ENCODE data around the gene AGR2.
"Not testable (repeated sequence)": the region's sequence is repeated elsewhere in the genome, so short reads cannot be mapped to it uniquely, and the experiment has no call there.

AGR2 gene

GRCh38 chr7:16773326-16773725 is 31.5 kb downstream of the AGR2 start:
- no peak for DNase-seq

- peak; percentile 6 for DNase-seq
Measured at GRCh38 chr7:16770657-16771329, 34.0 kb downstream of the AGR2 start.

DNA sequence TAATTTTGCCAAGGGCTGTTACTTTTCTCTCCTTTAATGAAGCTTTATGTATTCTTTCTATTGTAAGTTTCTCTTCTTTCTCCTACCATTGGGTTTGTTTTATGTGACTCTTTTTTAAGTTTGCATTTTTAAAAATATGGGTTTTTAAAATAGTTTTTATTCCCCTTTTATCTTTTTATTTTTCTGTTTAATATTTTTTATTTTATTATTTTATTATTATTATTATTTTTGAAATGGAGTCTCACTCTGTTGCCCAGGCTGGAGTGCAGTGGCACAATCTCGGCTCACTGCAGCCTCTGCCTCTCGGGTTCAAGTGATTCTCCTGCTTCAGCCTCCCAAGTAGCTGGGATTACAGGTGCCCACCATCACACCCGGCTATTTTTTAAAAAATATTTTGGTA is 34.8 kb downstream of the AGR2 start:
- DNase-seq: not testable (repeated sequence)

- no peak for DNase-seq
Measured at GRCh38 chr7:16765436-16765859, 39.4 kb downstream of the AGR2 start.

- DNase-seq: no peak
Measured at GRCh38 chr7:16764942-16765341, 39.9 kb downstream of the AGR2 start.

- no peak for DNase-seq
Measured at GRCh38 chr7:16762177-16762576, 42.6 kb downstream of the AGR2 start.

DNA sequence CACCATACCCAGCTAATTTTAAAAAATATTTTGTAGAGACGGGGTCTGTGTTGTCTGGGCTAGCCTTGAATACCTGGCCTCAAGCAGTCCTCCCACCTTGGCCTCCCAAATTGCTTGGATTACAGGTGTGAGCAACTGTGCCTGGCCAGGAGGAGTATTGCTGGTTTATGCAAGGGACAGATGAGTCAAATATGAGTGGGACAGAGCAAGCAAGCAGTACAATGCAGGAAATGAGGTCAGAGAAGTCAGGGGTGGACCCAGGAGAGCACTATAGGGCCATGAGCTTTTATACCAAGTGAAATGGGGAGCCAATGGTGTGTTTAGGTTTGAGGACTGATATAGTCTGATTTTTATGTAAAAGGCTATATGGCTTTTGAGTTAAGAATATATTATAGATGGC is 45.0 kb downstream of the AGR2 start:
- no peak for DNase-seq

DNA sequence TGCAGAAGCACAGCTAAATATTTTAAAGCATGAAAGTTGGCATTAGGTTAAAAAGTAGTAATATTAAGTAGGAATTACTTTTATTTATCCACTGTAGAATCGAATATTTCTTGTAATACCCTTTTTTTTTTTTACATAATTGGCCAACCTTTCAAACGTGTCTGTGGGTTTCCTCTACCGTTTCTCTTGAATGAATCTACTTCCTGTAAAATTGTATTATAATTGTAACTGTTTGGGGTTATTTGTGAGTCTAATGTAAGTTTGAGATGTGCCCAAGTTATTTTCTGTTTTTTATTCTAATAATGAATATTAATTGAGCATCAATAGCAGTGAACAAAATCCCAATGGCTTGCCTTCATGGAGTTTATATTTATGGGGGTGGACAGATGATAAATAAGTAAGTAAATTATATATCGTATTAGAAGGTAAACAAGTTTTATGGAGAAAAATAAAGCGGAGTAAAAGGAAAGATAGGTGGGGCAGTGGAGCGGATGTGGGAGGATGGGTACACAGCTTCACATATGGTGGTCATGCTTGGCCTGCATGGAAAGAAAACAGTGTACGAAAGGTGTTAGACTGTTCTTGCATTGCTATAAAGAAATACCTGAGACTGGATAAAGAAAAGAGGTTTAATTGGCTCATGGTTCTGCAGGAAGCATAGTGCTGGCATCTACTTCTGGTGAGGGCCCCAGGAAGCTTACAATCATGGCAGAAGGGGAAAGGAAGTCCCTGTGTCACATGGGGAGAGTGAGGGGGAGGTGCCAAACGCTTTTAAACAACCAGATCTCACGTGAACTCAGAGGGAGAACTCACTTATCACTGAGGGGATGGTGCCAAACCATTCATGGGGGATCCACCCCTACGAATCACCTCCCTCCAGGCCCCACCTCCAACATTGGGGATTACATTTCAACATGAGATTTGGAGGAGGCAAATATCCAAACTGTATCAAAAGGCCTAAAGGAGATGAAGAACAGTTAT is 45.9 kb downstream of the AGR2 start:
- no peak for DNase-seq

DNA sequence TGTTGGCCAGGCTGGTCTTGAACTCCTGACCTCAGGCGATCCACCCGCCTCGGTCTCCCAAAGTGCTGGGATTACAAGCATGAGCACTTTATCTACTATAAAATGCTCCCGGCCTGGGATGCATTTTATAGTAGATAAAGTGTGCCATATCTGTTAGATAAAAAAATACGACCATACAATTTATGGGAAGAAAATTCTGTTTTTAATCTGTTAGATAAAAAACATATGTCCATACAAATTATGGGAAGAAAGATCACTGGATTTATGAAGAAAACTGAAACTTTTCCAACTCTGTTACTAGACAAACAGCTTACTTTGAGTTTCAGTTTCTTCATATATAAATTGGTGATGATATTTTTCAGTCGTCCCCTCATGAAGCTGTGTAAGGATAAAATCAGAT is 46.8 kb downstream of the AGR2 start:
- no peak for DNase-seq

- no peak for DNase-seq
Measured at GRCh38 chr7:16755397-16755796, 49.4 kb downstream of the AGR2 start.

DNA sequence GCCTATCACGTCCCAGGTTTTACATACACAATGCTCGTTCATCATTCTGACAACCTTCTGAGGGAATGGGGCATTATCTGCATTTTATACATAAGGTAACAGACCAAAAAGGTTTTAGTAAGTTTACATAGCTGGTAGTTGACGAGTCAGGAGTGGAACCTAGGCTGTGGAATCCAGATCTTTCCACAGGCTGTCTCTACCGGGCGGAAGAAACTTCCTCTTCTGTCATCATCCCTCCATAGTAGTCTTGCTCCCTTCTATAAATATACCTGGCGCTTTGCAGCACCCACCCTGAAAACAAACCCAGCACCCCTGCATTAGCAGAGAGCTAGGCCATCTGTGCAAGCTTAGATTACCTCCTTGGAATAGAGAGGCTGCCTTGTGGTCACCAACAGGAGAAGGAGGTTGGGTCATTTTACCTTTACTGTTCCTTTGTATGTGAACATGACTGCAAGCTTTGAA is 49.9 kb downstream of the AGR2 start:
- DNase-seq: peak; percentile 69

DNA sequence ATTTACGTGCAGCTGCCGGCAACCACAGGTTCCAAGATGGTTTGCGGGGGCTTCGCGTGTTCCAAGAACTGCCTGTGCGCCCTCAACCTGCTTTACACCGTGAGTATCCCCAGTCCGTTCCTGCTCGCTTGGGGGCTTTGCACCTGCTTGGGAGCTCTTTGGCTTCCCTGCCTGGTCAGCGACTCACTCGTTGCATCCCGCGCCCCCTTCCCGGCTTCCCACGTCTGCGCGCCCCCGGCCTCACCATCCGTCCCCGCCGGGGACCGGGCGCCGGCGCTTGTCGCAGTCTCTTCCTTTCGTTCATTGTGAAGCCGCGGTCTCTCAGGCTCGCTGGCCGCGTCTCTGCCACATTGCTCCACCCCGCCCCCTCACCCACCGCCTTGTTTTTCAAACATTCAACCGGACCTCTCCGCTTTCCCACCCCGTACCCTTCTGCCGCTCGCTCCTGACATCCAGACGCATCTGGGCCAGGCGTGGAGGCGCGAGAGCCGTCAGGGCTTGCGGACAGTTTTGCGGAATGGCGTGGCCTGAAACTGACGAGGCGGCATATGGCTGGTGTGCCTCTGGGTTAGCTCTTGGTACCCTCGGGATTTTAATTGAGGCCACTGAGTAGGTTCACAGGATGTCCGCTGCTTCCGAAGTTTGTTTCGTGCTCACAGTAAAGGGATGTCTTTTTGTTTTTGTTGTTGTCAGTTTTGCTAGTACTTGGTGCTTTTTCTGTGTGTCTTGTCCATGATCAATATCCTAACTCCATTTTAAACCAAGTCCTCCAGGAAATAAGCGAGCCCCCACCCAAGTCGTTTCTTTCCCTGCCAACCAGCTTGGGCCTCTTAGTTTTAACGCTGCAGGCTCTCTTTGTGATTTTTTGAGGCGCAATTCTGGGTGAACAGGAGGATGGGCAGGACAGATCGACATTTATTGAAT is 50.6 kb downstream of the AGR2 start:
- DNase-seq: peak; percentile 76

GRCh38 chr7:16753102-16753931 is 51.5 kb downstream of the AGR2 start, which contains the start of gene TSPAN13:
Gene TSPAN13 (plus strand): TSS chr7:16753755. CDS start chr7:16753968, 213 bp downstream.
- peak; percentile 96 for DNase-seq

DNA sequence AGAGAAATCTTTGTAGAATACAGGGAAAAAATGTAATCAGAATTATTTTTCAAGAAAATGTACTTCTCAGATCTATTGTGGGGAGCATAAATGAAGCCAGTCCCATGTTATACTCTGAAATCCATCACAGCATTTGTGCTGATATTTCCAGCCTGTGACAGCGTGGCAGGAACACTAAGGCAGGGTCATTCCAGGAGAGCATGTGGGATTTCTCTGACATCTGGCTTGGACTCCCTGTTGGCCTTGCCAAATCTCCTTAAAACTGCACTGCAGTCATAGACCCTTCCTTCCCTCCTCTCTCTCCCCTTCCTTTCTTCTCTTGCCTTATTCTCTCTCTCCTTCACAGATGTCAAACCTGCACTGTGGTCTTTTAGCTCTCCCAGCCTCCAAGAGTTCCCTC is 57.7 kb downstream of the AGR2 start:
- DNase-seq: peak; percentile 89

DNA sequence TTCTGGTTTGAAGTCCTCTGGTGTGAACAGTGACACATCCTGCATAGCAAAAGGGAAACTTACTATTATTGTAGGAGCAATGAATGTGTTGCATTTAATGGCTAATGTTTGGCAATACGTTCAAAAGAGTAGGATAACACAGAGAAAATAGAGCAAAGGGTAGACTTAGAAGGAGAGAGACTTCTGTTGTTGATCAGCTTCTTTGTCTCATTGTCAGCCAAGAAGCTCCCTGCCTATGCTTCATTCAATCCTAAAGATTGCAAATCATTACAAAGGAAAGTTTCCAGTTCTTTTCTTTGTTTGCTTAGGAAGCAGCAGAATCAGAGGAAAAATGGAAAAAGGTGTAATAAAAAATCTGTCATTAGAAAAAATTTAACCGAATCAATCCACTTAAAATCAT is 59.2 kb downstream of the AGR2 start:
- no peak for DNase-seq

DNA sequence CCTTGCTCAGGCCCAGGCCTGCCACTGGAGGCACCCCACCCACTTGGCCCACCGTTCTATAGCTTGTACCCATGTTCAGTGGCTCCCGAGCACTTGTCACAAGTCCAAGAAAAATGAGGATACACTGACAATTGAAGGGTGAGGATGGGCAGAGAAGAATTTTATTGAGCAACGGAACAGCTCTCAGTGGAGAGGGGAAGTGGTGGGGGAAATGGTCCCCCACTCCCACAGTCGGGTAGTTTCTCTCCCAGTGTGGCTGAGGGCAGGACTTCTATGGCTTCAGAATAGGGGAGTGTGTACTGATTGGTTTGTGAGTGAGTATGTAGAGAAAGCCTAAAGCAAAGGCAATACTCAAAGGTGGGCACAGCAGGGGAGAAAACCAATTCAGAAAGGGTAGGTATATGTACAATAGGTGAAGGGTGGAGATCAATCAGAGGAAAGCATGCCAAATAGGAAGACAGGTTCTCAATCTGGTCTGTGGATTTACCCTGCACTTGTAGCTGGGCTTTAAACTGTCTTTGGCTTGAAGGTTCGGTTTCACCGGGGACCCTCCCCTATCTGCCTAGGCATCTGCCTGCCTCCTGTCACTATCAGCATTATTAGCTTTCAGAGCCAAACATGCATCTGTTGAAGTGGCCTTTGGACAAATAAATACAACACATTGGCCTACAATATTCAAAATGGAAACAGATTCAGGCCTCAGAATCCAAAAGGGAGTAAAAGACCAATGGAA is 60.1 kb downstream of the AGR2 start:
- peak; percentile 78 for DNase-seq

- DNase-seq: no peak
Measured at GRCh38 chr7:16743236-16743635, 61.6 kb downstream of the AGR2 start.

DNA sequence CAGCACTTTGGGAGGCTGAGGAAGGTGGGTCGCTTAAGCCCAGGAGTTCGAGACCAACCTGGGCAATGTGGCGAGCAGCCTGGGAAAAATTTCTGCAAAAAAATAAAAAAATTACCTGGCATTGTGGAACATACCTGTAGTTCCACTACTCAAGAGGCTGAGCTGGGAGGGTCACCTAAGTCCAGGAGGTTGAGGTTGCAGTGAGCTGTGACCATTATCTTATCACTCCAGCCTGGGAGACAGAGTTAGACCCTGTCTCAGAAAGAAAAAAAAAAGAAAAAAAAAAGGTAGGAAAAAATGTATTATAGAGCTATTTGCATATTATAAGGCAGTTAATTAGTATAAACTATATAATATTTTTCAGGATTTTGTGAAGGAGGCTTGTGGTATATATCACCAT is 62.3 kb downstream of the AGR2 start:
- no peak for DNase-seq
